Mammary epithelial cell (primary cell): ENCODE data around the gene REXO1.

Experiments
- EZH2 ChIP-seq: IDR thresholded peaks from 2 replicates; pipeline ENCODE4 v1.6.1; 2012; ENCODE audit warnings: low read length, inconsistent platforms, borderline replicate concordance
- TF ChIP-seq, protein P1 (sequence below), 2 donors: IDR thresholded peaks in 1 of 2; conservative IDR thresholded peaks in 1 of 2; 2 replicates each; pipeline ENCODE4 v1.5.1; 2011 to 2012; ENCODE audit warnings: inconsistent platforms in 2 of 2, low read length in 2 of 2, mild to moderate bottlenecking in 2 of 2, control low read depth in 1 of 2, low read depth in 1 of 2; ENCODE audit not compliant: insufficient read depth in 1 of 2; ENCODE audit errors: extremely low read depth in 1 of 2

DNA sequence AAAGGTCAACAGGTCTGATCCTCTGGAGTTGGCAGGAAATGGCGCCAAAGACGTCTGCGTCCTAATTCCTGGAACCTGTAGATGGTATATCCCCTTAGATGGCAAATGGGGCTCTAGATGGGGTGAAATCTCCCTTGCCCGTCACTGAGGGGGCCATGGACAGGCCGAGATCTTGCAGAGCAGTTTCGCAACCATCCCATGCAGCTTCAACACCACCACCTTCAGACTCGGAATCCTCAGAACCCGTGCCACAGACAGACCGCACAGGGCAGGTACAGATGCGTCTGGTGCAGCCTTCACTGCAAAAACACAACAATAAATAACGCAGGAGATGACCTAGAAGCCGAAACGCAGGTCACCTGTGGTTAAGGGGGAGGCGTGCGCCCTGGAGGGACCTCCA is 17.7 kb downstream of the REXO1 start:
- TF ChIP-seq EZH2 = no peak
- TF ChIP-seq, protein P1, sequence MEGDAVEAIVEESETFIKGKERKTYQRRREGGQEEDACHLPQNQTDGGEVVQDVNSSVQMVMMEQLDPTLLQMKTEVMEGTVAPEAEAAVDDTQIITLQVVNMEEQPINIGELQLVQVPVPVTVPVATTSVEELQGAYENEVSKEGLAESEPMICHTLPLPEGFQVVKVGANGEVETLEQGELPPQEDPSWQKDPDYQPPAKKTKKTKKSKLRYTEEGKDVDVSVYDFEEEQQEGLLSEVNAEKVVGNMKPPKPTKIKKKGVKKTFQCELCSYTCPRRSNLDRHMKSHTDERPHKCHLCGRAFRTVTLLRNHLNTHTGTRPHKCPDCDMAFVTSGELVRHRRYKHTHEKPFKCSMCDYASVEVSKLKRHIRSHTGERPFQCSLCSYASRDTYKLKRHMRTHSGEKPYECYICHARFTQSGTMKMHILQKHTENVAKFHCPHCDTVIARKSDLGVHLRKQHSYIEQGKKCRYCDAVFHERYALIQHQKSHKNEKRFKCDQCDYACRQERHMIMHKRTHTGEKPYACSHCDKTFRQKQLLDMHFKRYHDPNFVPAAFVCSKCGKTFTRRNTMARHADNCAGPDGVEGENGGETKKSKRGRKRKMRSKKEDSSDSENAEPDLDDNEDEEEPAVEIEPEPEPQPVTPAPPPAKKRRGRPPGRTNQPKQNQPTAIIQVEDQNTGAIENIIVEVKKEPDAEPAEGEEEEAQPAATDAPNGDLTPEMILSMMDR (conservative IDR thresholded peaks at IDR 0.05 in 1 of 2, IDR thresholded peaks at IDR 0.05 in 1 of 2; ENCODE audit: extremely low read depth in 1 of 2, insufficient read depth in 1 of 2, low read depth in 1 of 2, low read length in 2 of 2) = no peak
